WI38 (cell line): ENCODE measurements around the gene OLAH.

Experiments used
- H3K4me3 ChIP-seq: 2 replicates; pipeline ENCODE4 v1.5.1; 2011; ENCODE audit warnings: low read depth, mild to moderate bottlenecking, control low read depth, low read length
- CTCF ChIP-seq: IDR thresholded peaks from 2 replicates; pipeline ENCODE4 v1.5.1; 2012; ENCODE audit warnings: low read depth, mild to moderate bottlenecking, control low read depth, low read length

Gene OLAH

GRCh38 chr10:15113766-15114165 lies 70.0 kb downstream of the OLAH start:
- H3K4me3 ChIP-seq = no peak overlapping the region
- TF ChIP-seq CTCF = no peak

- no peak for TF ChIP-seq CTCF
- H3K4me3 ChIP-seq = no peak overlapping the region
Observed at GRCh38 chr10:15116225-15116624, 72.5 kb downstream of the OLAH start.

- no peak overlapping the region for H3K4me3 ChIP-seq
- no peak for TF ChIP-seq CTCF
Observed at GRCh38 chr10:15118615-15119014, 74.9 kb downstream of the OLAH start.

GRCh38 chr10:15120523-15120922 lies 76.8 kb downstream of the OLAH start:
- TF ChIP-seq CTCF = no peak
- no peak overlapping the region for H3K4me3 ChIP-seq

GRCh38 chr10:15121707-15122106 lies 78.0 kb downstream of the OLAH start:
- TF ChIP-seq CTCF = no peak
- no peak overlapping the region for H3K4me3 ChIP-seq

GRCh38 chr10:15122477-15123030 lies 78.8 kb downstream of the OLAH start:
- H3K4me3 ChIP-seq = no peak overlapping the region
- no peak for TF ChIP-seq CTCF
